IMR-90 (cell line): ENCODE measurements around the gene CDH13.

Experiments
- CHD1 ChIP-seq: IDR thresholded peaks from 2 replicates; pipeline ENCODE4 v1.6.1; 2012; ENCODE audit warnings: low read depth, low read length, improper control_type of control experiment
- POLR2A ChIP-seq: IDR thresholded peaks from 2 replicates; pipeline ENCODE4 v1.6.1; 2012; ENCODE audit warnings: mild to moderate bottlenecking, low read depth, low read length
- TF ChIP-seq, protein P1 (sequence below): conservative IDR thresholded peaks from 2 replicates; pipeline ENCODE4 v1.5.1; 2012; ENCODE audit warnings: mild to moderate bottlenecking, low read depth, low read length, improper control_type of control experiment

DNA sequence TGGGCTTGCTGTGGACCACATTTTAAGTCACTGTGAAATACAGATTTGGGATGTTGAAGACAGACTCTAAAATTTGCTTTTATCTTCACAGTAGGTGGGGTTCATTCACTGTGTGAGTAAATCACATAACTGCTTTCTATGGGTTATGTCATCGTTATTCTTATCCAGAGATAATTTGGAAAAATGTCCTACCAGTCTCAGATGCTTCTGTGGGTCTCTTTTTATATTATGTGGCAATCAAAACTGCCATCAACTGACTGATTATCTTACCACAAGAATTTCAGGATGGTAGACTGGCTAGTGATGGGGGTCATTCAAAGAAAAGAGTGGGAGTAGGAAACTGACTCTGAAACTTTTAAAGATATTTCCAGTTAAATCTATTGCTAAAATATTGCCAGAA is 1184.1 kb downstream of the CDH13 start:
- TF ChIP-seq POLR2A (no peak), CHD1 (no peak)
- TF ChIP-seq, protein P1, sequence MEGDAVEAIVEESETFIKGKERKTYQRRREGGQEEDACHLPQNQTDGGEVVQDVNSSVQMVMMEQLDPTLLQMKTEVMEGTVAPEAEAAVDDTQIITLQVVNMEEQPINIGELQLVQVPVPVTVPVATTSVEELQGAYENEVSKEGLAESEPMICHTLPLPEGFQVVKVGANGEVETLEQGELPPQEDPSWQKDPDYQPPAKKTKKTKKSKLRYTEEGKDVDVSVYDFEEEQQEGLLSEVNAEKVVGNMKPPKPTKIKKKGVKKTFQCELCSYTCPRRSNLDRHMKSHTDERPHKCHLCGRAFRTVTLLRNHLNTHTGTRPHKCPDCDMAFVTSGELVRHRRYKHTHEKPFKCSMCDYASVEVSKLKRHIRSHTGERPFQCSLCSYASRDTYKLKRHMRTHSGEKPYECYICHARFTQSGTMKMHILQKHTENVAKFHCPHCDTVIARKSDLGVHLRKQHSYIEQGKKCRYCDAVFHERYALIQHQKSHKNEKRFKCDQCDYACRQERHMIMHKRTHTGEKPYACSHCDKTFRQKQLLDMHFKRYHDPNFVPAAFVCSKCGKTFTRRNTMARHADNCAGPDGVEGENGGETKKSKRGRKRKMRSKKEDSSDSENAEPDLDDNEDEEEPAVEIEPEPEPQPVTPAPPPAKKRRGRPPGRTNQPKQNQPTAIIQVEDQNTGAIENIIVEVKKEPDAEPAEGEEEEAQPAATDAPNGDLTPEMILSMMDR, result no peak
